Measurements from ENCODE around the gene ATP23.
A peak's percentile ranks its signal among the peaks of the same experiment; 100 is the strongest.

Gene ATP23

DNA sequence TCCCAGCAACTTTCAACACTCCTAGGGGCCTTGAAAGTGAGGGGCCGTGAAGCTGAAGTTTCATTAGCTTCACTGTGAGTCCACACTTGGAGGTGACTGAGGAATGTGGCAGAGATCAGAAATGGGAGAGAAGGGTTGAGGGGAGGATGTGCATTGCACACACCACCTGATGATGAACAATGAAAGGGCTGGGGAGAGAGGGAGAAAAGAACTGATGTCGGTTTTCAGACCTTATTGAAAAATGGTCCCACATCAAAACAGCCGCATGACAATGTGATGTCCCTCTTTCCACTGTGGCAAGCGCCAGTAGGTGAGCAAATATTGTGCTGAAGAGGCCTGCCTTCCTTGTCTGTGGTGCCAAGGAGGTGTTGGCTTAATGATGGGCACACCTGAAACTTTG is 32.3 kb upstream of the ATP23 start:
- no peak for DNase-seq

GRCh38 chr12:57909611-57910010 is 31.8 kb upstream of the ATP23 start:
- DNase-seq, result no peak

DNA sequence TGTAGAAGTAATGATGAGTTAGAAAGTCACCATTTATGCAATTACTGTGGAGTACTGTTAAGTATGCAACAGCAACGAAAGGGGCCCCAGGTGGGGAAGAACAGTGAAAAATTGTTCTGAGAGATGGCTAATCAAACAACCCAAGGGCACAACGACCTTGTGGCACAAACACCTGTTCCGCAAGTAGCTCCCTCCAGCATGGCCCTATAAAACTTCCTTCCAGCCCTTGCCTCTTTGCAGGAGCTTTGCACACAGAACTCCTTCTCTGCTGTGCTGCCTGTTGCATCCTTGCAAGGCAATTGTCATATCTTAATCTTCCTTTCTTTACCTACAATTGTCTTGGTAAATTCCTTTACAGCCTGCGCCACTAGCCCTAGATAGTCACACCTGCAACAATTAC is 23.2 kb upstream of the ATP23 start:
- no peak for DNase-seq

- no peak for DNase-seq
Observed at GRCh38 chr12:57927086-57927485, 14.3 kb upstream of the ATP23 start.

- DNase-seq, result no peak
Observed at GRCh38 chr12:57929092-57929830, 12.1 kb upstream of the ATP23 start.

DNA sequence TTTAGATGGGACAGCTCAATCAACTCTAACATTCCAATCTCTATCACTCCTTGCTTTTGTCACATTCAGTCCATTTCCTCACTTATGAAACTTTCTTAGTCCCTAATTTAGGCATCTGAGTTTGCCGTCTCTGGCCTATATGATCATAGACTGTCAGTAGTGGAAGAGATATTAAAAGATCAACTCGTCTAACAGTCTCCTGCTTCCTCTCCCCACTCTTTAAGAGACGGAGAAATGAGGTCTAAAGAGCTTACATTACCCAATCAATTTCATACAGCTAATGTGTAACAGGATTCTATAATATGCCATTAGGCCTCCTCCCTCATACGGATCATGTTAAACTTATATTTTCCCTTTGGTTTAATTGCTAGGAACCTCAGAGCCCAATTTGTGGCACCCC is 6.5 kb upstream of the ATP23 start:
- no peak for DNase-seq

- DNase-seq, result no peak
Observed at GRCh38 chr12:57935331-57935730, 6.0 kb upstream of the ATP23 start.

DNA sequence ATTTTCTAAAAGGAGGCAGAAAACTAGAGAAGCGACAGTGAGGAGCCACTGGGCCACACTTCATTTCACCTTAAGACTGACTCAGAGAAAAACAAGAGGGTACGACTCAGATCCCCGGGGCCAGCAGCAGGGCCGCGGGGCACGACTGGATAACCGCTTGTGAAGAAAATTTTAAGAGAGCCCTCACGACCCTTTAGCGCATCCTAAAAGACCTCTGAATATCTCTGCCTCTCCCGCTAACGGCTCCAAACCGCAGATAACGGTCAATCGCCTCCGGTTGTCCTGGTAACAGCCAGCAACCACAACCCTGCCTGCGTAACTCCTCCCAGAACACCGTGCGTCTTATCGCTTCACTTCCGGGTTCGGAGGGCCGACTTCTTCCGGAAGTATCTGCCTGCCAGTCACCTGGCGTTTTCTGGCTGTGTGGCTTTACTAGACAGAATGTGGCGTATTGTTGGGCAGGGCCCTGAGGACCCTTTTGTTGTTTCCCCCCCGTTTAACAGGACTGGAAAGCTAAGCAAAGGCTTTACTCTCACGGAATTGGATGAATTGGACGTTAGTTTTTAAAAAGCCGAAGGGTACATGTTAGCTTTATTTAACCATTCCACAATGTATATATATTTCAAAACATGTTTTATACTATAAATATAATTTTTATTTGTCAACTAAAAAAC is 5.4 kb upstream of the ATP23 start:
- DNase-seq, result peak; percentile 91

GRCh38 chr12:57936513-57936883 is 4.9 kb upstream of the ATP23 start:
- DNase-seq, result no peak

DNA sequence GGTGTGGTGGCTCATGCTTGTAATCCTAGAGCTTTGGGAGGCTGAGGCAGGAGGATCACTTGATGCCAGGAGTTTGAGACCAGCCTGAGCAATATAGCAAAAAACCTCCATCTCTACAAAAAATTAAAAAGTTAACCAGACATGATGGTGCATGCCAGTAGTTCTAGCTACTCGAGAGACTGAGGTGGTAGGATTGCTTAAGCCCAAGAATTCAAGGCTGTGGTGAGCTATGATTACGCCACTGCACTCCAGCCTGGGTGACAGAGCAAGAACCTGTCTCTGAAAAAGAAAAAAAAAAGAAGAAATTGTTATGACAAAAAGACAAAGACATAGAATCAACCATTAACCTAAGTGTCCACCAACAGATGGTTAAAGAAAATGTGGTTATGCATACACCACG is 2.1 kb upstream of the ATP23 start:
- DNase-seq, result no peak

- DNase-seq, result no peak
Observed at GRCh38 chr12:57940052-57940914, 1.1 kb upstream of the ATP23 start.

- no peak for DNase-seq
Observed at GRCh38 chr12:57940915-57941164, 527 bp upstream of the ATP23 start.

DNA sequence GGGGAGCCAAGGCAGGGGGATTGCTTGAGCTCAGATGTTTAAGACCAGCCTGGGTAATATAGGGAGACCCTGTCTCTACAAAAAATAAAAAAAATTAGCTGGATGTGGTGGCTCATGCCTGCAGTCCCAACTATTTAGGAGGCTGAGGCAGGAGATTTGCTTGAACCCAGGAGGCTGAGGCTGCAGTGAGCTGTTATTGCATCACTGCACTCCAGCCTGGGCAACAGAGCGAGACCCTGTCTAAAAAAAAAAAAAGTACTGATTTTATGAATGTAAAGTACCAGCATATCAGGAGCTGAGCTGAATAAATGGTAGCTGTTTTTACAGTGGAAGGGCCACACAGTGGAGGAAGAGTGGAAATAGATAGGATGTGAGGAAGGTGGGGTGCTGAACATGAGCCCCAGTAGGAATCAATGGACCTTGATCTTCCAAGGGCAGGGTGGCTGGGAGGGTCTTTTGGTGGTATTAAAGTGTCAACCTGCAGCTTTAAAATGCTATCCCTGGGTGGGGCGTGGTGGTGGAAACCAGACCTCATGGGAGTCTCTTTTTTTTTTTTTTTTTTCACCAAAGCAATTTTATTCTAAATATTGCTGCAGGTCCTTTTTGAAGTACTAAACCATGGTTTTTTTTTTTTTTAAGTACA is 2.2 kb downstream of the ATP23 start:
- no peak for DNase-seq

DNA sequence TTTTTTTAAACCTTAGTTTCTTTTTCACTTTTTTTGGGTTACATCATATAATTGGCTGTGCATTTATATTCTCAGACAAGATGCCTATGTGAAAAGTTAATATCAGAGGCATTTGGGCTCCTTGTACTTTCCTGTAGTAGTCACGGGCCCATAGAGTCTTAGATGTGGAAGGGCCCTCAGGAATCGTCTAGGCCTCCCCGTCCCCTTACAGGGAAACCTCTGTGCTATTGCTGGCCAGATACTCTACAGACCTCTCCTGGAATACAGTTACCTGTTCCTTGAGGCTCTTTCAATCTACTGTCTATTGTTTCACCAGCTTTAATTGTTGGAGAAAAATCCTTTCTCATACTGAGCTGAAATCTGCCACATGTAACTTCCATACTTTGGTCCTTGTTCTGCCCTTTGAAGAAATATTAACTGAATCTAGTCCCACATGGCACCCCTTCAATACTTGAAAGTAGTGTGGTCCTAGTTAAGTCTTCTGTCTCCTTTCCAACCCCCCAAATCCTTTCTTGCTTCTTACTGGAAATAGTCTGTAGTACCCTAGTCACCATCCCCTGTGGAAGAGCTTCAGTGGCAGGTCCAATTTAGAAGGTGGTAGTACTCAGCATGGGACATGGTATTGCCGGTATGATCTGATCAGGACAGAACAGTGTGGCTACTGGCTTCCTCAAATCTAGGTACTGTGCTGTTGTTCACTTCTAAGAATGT is 3.1 kb downstream of the ATP23 start:
- DNase-seq, result no peak

DNA sequence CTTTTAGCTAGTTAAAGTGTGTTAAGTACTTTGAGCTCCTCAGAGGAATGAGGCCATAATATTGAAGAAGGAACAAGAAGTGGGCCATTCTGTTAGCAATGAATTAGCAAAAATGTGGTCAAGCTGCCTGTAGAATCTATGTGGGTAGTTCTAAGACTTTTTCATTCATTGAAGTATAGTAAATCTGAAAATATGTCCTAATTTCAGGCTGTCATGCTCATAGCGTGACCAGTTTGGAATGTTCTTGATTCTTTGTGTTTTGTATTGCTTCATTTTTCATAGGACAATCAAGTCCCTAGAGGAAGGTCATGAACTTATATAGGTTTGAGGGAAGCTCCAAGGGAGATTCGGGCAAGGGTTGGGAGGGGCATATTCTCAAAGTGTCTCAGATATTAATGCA is 11.4 kb downstream of the ATP23 start:
- no peak for DNase-seq

- DNase-seq, result no peak
Observed at GRCh38 chr12:57954768-57955167, 13.4 kb downstream of the ATP23 start.

- no peak for DNase-seq
Observed at GRCh38 chr12:57958061-57958657, 16.8 kb downstream of the ATP23 start.

- no peak for DNase-seq
Observed at GRCh38 chr12:57964421-57964820, 23.1 kb downstream of the ATP23 start.

- DNase-seq, result peak; percentile 20
Observed at GRCh38 chr12:57965766-57966165, 24.4 kb downstream of the ATP23 start.

- no peak for DNase-seq
Observed at GRCh38 chr12:57966536-57966935, 25.2 kb downstream of the ATP23 start.

DNA sequence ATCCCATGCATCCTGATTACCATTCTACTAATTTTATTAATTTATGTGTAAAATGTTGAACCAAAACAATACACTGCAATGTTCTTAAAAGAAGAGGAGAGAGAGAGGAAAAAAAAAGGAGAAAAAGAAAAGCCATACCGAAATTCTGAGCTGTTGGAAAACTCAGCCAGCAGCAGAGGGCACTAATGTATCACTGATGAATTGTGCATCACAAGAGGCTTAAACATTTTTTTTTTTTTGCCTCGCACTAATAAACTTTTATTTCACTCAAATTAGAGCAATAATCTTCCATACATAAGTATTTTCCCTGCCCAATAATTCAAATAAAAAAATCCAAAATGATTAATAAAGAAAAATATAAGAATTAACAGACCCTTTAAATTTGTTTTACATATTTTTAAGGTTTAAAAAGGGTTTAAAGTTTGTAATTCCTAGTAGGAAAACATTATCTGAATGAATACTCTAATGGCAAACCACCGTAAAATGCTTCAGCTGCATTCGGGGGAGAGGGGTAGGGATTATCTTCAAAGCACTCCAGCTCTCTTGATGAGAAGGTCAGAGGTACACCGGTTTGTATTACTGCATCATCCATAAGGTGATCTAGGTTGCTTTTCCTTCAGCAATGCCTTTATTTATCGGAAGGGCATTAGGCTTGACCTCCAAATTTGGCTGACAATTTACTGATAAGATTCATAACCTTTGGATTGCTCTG is 41.9 kb downstream of the ATP23 start:
- peak; percentile 6 for DNase-seq
